ENCODE results near the gene LMO4.

Gene LMO4

DNA sequence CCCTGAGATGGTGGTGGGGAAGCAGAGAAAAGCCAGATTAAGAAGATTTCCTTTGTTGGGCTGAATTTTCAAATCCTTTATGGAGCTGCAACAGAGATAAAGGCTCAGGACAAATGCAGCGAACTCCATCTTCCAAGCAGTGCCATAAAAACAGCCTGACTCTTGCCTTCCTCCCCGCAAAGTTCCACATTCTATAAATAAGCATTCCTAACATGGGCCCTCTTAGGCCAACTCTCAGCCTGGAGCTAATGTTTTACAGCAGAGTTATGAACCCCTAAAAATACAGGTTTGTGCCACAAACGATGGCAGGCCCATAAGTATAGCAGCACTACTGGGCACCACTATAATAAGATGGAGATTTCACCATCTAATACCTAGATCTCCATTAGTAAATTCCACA, 27.2 kb downstream of the LMO4 start:
- Histone ChIP-seq H3K4me2 (ENCODE audit: low read length) (no peak overlapping the region), H3K4me1 (ENCODE audit: control insufficient read depth, low read length) (no peaks in the 10 kb centered on the region), H4K20me1 (ENCODE audit: control insufficient read depth, insufficient read depth, low read depth, low read length) (no peaks in the 10 kb centered on the region), H3K9me2 (replicated peaks; ENCODE audit: control insufficient read depth, low read length) (no peaks in the 10 kb centered on the region), H3K79me2 (ENCODE audit: control insufficient read depth, low read length) (no peaks in the 10 kb centered on the region), H3K36me3 (ENCODE audit: control insufficient read depth, low read length) (no peaks in the 10 kb centered on the region), H3K27me3 (ENCODE audit: control insufficient read depth, low read length) (no peaks in the 10 kb centered on the region), H3K4me3 (ENCODE audit: low read length) (no peak overlapping the region), H3F3A (ENCODE audit: control insufficient read depth, insufficient read depth) (no peaks in the 10 kb centered on the region), H3K27ac (ENCODE audit: low read depth, low read length) (no peak overlapping the region), H3K9me3 (ENCODE audit: control insufficient read depth, insufficient read depth, low read length) (no peaks in the 10 kb centered on the region)
- TF ChIP-seq, protein P1, sequence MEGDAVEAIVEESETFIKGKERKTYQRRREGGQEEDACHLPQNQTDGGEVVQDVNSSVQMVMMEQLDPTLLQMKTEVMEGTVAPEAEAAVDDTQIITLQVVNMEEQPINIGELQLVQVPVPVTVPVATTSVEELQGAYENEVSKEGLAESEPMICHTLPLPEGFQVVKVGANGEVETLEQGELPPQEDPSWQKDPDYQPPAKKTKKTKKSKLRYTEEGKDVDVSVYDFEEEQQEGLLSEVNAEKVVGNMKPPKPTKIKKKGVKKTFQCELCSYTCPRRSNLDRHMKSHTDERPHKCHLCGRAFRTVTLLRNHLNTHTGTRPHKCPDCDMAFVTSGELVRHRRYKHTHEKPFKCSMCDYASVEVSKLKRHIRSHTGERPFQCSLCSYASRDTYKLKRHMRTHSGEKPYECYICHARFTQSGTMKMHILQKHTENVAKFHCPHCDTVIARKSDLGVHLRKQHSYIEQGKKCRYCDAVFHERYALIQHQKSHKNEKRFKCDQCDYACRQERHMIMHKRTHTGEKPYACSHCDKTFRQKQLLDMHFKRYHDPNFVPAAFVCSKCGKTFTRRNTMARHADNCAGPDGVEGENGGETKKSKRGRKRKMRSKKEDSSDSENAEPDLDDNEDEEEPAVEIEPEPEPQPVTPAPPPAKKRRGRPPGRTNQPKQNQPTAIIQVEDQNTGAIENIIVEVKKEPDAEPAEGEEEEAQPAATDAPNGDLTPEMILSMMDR (IDR thresholded peaks at IDR 0.05; ENCODE audit: low read depth, low read length, poor library complexity, severe bottlenecking), result no peak
- TF ChIP-seq EZH2phosphoT487 (IDR thresholded peaks at IDR 0.05; ENCODE audit: borderline replicate concordance, low read length), result no peak

DNA sequence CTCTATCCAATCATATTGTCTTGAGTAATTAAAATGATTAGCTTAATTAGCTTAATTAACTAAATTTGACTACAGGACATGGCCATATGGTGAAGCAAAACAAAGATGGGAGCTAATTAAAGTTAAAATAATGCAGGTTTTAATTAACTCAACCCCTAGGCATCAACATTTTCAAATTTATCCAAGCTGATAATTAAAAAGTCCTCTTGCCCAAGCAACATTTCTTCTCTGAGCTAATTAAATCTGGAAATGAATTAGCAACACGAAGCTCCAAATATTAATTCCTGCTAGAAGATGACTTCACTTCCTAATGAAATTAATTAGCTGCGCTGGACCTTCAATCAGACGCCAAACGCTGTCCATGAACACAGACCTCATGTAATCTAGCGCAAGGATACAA, 27.9 kb downstream of the LMO4 start:
- Histone ChIP-seq H3K9me3 (ENCODE audit: control insufficient read depth, insufficient read depth, low read length) (no peaks in the 10 kb centered on the region), H3K4me1 (ENCODE audit: control insufficient read depth, low read length) (no peaks in the 10 kb centered on the region), H3K79me2 (ENCODE audit: control insufficient read depth, low read length) (no peaks in the 10 kb centered on the region), H3K27me3 (ENCODE audit: control insufficient read depth, low read length) (no peaks in the 10 kb centered on the region), H3K27ac (ENCODE audit: low read depth, low read length) (no peak overlapping the region), H4K20me1 (ENCODE audit: control insufficient read depth, insufficient read depth, low read depth, low read length) (no peaks in the 10 kb centered on the region), H3K9me2 (replicated peaks; ENCODE audit: control insufficient read depth, low read length) (no peaks in the 10 kb centered on the region), H3K36me3 (ENCODE audit: control insufficient read depth, low read length) (no peaks in the 10 kb centered on the region), H3K4me3 (ENCODE audit: low read length) (no peak overlapping the region), H3K4me2 (ENCODE audit: low read length) (no peak overlapping the region), H3F3A (ENCODE audit: control insufficient read depth, insufficient read depth) (no peaks in the 10 kb centered on the region)
- TF ChIP-seq EZH2phosphoT487 (IDR thresholded peaks at IDR 0.05; ENCODE audit: borderline replicate concordance, low read length), result no peak
- TF ChIP-seq, protein P1 (IDR thresholded peaks at IDR 0.05; ENCODE audit: low read depth, low read length, poor library complexity, severe bottlenecking), result no peak

DNA sequence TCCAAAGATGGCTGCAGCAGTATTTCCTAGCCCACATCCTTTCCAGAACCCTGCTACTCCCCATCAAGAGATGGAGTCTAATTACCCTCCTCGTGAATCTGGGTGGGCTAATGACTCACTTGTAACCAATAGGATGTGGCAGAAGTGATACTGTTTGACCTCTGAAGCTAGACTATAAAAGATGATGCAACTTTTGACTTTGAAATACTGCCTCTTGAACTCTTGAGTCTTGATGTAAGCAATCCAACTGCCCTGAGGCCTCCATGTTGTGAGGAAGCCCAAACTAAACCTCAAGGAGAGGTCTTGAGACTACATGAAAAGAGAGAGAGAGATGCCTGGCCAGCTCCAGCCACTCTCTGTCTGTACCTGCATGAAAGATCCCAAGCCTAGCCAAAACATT, 29.5 kb downstream of the LMO4 start:
- H3K9me2 ChIP-seq (replicated peaks; ENCODE audit: control insufficient read depth, low read length), result no peaks in the 10 kb centered on the region
- H3K79me2 ChIP-seq (ENCODE audit: control insufficient read depth, low read length), result no peaks in the 10 kb centered on the region
- H3K9me3 ChIP-seq (ENCODE audit: control insufficient read depth, insufficient read depth, low read length), result no peaks in the 10 kb centered on the region
- H3K27me3 ChIP-seq (ENCODE audit: control insufficient read depth, low read length), result no peaks in the 10 kb centered on the region
- no peaks in the 10 kb centered on the region for H3F3A ChIP-seq (ENCODE audit: control insufficient read depth, insufficient read depth)
- no peak for TF ChIP-seq EZH2phosphoT487 (IDR thresholded peaks at IDR 0.05; ENCODE audit: borderline replicate concordance, low read length)
- TF ChIP-seq, protein P1 (IDR thresholded peaks at IDR 0.05; ENCODE audit: low read depth, low read length, poor library complexity, severe bottlenecking), result no peak
- no peaks in the 10 kb centered on the region for H3K4me1 ChIP-seq (ENCODE audit: control insufficient read depth, low read length)
- H3K4me3 ChIP-seq (ENCODE audit: low read length), result no peak overlapping the region
- H3K4me2 ChIP-seq (ENCODE audit: low read length), result no peak overlapping the region
- no peak overlapping the region for H3K27ac ChIP-seq (ENCODE audit: low read depth, low read length)
- H3K36me3 ChIP-seq (ENCODE audit: control insufficient read depth, low read length), result no peaks in the 10 kb centered on the region
- H4K20me1 ChIP-seq (ENCODE audit: control insufficient read depth, insufficient read depth, low read depth, low read length), result no peaks in the 10 kb centered on the region

DNA sequence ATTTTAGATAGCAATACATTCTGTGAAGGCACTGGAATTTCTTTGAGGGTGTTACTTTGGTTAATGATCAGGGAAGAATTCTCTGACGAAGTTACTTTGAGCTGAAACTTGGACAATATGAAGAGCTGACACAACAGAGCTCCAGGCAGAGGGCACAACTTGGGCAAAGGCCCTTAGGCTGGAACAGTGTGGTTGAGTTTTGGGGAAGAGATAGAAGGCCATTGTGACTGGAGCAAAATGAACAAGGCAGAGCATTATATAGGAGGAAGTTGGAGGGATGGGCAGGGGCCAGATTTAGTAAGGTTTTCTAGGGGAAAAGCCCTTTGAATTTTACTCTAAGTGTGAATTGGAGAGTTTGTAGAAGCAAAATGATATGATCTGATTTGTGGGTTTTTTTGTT, 30.9 kb downstream of the LMO4 start:
- Histone ChIP-seq H3K79me2 (ENCODE audit: control insufficient read depth, low read length) (no peaks in the 10 kb centered on the region), H3K9me3 (ENCODE audit: control insufficient read depth, insufficient read depth, low read length) (no peaks in the 10 kb centered on the region), H3F3A (ENCODE audit: control insufficient read depth, insufficient read depth) (no peaks in the 10 kb centered on the region), H3K9me2 (replicated peaks; ENCODE audit: control insufficient read depth, low read length) (no peaks in the 10 kb centered on the region), H3K36me3 (ENCODE audit: control insufficient read depth, low read length) (no peaks in the 10 kb centered on the region), H3K27me3 (ENCODE audit: control insufficient read depth, low read length) (no peaks in the 10 kb centered on the region), H3K27ac (ENCODE audit: low read depth, low read length) (no peak overlapping the region), H4K20me1 (ENCODE audit: control insufficient read depth, insufficient read depth, low read depth, low read length) (no peaks in the 10 kb centered on the region), H3K4me3 (ENCODE audit: low read length) (no peak overlapping the region), H3K4me2 (ENCODE audit: low read length) (no peak overlapping the region), H3K4me1 (ENCODE audit: control insufficient read depth, low read length) (no peaks in the 10 kb centered on the region)
- TF ChIP-seq, protein P1 (IDR thresholded peaks at IDR 0.05; ENCODE audit: low read depth, low read length, poor library complexity, severe bottlenecking), result no peak
- no peak for TF ChIP-seq EZH2phosphoT487 (IDR thresholded peaks at IDR 0.05; ENCODE audit: borderline replicate concordance, low read length)

All from DOHH2 (cell line).